GM12872 (cell line): Measurements from ENCODE around the gene CIRBP.

Experiments used
- CTCF ChIP-seq: IDR thresholded peaks from 3 replicates; pipeline ENCODE4 v1.5.1; 2011; ENCODE audit warnings: low read depth, mild to moderate bottlenecking, low read length, moderate library complexity; ENCODE audit not compliant: insufficient read depth

The CIRBP gene

GRCh38 chr19:1228161-1228957 is 40.8 kb upstream of the CIRBP start:
- no peak for TF ChIP-seq CTCF

- no peak for TF ChIP-seq CTCF
These were observed 39.8 kb upstream of the CIRBP start for GRCh38 chr19:1229056-1229923.

- TF ChIP-seq CTCF = no peak
These were observed 39.0 kb upstream of the CIRBP start for GRCh38 chr19:1229924-1230782.

- TF ChIP-seq CTCF = peak; percentile 15; the same call in 1 of the 3 replicates
These were observed 38.2 kb upstream of the CIRBP start for GRCh38 chr19:1230783-1231489.

GRCh38 chr19:1231729-1232637 is 37.1 kb upstream of the CIRBP start:
- TF ChIP-seq CTCF = no peak

- TF ChIP-seq CTCF = no peak
These were observed 36.5 kb upstream of the CIRBP start for GRCh38 chr19:1232652-1233072.
